ENCODE data around the gene GLT1D1. TPM values are rescaled to one million over a fixed set of nuclear protein-coding genes. Genes with fewer than 3 reads are reported as not detected.
A peak's percentile ranks its signal among the peaks of the same experiment; 100 is the strongest.

GLT1D1 gene
- total RNA-seq, 2 experiments from 2014 or later, result 0.32 to 0.49 TPM

DNA sequence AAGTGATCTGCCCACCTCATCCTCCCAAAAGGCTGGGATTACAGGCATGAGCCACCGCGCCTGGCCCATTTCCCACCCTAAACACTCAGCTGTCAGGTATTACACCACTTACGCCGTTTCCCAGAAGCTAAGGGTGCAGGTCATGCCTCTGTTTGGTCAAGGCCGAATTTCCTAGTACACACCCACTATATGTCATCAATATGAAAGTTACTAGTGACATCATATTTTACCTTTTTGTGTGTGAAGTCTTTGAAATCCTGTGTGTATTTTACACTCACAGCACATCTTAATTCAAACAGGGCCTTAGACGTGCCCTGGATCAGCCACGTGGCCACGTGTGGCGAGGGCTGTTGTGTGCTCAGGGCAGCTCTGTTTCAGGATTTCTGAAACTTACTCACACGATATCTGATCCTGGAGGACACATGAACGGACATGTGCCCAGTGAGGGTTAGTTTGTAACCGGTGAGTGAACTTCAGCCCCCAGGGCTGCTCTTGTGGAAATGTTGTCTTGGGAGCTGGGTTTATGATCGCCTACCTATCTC is 51.8 kb downstream of the GLT1D1 start:
- TF ChIP-seq, protein P1, sequence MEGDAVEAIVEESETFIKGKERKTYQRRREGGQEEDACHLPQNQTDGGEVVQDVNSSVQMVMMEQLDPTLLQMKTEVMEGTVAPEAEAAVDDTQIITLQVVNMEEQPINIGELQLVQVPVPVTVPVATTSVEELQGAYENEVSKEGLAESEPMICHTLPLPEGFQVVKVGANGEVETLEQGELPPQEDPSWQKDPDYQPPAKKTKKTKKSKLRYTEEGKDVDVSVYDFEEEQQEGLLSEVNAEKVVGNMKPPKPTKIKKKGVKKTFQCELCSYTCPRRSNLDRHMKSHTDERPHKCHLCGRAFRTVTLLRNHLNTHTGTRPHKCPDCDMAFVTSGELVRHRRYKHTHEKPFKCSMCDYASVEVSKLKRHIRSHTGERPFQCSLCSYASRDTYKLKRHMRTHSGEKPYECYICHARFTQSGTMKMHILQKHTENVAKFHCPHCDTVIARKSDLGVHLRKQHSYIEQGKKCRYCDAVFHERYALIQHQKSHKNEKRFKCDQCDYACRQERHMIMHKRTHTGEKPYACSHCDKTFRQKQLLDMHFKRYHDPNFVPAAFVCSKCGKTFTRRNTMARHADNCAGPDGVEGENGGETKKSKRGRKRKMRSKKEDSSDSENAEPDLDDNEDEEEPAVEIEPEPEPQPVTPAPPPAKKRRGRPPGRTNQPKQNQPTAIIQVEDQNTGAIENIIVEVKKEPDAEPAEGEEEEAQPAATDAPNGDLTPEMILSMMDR (IDR thresholded peaks at IDR 0.05), result no peak
- DNase-seq (no peak), ATAC-seq (no peak)
- CTCF ChIA-PET, result no interaction called here
- H3K9me3 Mint-ChIP-seq, result no peaks in the 10 kb centered on the region
- H3K4me1 Mint-ChIP-seq (ENCODE audit: low read depth), result peaks cover 4% of the 10 kb centered on the region
- H3K4me3 Mint-ChIP-seq, result no peak overlapping the region
- POLR2A ChIA-PET, result no interaction called here
- intact Hi-C loops (cut with micrococcal nuclease), result no loop called here
- H3K27ac Mint-ChIP-seq, result no peak overlapping the region
- H3K36me3 Mint-ChIP-seq (ENCODE audit: low read depth), result no peaks in the 10 kb centered on the region
- H3K27me3 Mint-ChIP-seq, result no peaks in the 10 kb centered on the region

DNA sequence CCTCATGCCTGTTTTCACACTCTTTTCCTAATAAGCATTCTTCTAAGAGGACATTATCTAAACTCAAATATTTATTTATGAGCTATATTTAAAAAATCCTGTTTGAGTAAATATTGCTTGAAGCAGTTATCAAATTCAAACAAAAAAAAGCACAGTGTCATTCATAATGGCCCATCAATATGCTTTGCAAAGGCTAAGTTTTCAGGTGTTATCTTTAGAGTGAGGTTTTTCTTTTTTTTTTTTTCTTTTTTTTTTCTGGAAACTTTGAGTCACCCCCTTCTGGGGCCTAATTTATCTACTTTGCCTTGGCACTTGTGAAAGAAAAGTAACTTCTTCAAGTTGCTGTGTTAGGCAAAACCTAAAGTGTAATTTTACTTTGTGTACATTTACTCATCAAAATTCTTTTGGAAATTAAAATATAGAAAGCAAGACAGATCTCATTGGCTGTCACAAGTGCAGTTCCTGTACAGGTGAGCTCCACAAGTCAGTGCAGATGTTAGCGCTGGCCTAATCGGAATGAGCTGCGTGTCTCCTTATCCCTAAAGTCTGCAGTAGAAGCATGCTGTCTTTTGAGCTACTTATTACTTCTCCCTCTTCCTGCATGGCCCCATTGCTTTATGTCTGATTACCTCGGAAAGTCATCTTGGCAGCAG is 53.3 kb downstream of the GLT1D1 start:
- intact Hi-C loops (cut with micrococcal nuclease), result no loop called here
- H3K4me3 Mint-ChIP-seq, result no peak overlapping the region
- no peaks in the 10 kb centered on the region for H3K36me3 Mint-ChIP-seq (ENCODE audit: low read depth)
- ChIA-PET CTCF (no interaction called here), POLR2A (no interaction called here)
- no peak overlapping the region for H3K27ac Mint-ChIP-seq
- peaks cover 4% of the 10 kb centered on the region for H3K4me1 Mint-ChIP-seq (ENCODE audit: low read depth)
- ATAC-seq (peak; percentile 55), DNase-seq (no peak)
- no peaks in the 10 kb centered on the region for H3K9me3 Mint-ChIP-seq
- H3K27me3 Mint-ChIP-seq, result no peaks in the 10 kb centered on the region
- TF ChIP-seq, protein P1 (IDR thresholded peaks at IDR 0.05), result no peak

DNA sequence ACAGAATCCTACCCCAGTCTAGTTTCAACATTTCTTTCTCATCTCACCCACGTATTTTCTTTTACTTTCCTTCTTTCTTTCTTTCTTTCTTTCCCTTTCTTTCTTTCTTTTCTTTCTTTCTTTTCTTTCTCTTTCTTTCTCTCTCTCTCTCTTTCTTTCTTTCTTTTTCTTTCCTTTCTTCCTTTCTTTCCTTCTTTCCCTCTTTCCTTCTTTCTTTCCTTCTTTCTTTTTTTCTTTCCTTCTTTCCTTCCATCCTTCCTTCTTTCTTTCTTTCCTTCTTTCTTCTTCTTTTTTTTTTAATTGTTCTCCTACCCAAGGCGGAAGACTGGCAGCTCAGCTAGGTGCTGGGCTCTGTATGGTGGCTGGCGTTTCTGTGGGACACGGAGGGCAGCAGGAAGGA is 55.0 kb downstream of the GLT1D1 start:
- POLR2A ChIA-PET, result no interaction called here
- TF ChIP-seq, protein P1 (IDR thresholded peaks at IDR 0.05), result no peak

DNA sequence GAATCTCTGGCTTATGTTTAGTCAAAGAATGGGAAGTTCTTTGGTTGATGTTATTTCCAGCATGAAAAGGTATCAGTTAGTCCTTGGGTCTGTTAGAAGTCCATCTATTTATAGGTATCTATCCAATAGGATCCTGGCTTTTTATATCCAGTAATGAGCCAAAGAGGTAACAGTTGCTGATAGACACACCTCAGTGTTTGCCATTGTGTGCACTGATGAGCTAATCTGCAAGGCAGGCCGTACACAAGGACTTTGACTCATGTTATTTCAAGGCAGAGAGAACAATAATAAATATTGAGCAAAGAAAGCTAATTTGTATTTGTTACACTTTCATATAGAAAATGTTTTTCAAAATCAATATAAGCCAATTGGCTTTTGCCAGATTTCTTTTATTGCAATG is 56.4 kb downstream of the GLT1D1 start:
- Mint-ChIP-seq H3K9me3 (no peaks in the 10 kb centered on the region), H3K36me3 (ENCODE audit: low read depth) (no peaks in the 10 kb centered on the region), H3K27me3 (no peaks in the 10 kb centered on the region), H3K27ac (no peak overlapping the region), H3K4me1 (ENCODE audit: low read depth) (peaks cover 9% of the 10 kb centered on the region), H3K4me3 (no peak overlapping the region)
- intact Hi-C loops (cut with micrococcal nuclease), result no loop called here
- TF ChIP-seq, protein P1 (IDR thresholded peaks at IDR 0.05), result no peak
- POLR2A ChIA-PET, result no interaction called here
- ATAC-seq (no peak), DNase-seq (no peak)
- CTCF ChIA-PET, result no interaction called here

More for the DNA sequence above, 55.0 kb downstream of the GLT1D1 start:
- CTCF ChIA-PET, result no interaction called here
- H3K27me3 Mint-ChIP-seq, result no peaks in the 10 kb centered on the region
- no peaks in the 10 kb centered on the region for H3K9me3 Mint-ChIP-seq
- peaks cover 4% of the 10 kb centered on the region for H3K4me1 Mint-ChIP-seq (ENCODE audit: low read depth)
- ATAC-seq (no peak), DNase-seq (no peak)
- no peak overlapping the region for H3K4me3 Mint-ChIP-seq
- intact Hi-C loops (cut with micrococcal nuclease), result no loop called here
- H3K36me3 Mint-ChIP-seq (ENCODE audit: low read depth), result no peaks in the 10 kb centered on the region
- no peak overlapping the region for H3K27ac Mint-ChIP-seq

DNA sequence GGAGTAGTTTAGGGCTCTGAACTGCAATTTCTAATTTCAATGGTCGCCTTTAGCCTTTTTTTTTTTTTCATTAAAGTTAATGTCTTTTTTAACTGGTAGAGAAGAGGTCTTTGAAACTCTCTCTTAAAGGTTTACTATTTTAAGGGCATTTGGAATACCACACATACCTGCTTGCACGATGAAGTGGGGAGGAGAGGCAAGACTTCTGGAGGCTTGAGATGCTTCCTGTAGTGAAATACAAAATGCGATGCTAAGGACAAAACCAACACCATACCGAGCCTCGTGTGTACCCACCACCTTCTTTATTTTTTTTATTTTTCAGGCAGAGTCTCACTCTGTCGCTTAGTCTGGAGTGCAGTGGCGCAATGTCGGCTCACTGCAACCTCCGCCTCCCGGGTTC is 57.4 kb downstream of the GLT1D1 start:
- H3K4me3 Mint-ChIP-seq, result no peak overlapping the region
- intact Hi-C loops (cut with micrococcal nuclease), result no loop called here
- no peaks in the 10 kb centered on the region for H3K9me3 Mint-ChIP-seq
- ChIA-PET POLR2A (no interaction called here), CTCF (no interaction called here)
- no peaks in the 10 kb centered on the region for H3K36me3 Mint-ChIP-seq (ENCODE audit: low read depth)
- ATAC-seq, result no peak
- H3K4me1 Mint-ChIP-seq (ENCODE audit: low read depth), result peaks cover 14% of the 10 kb centered on the region
- no peak overlapping the region for H3K27ac Mint-ChIP-seq
- TF ChIP-seq, protein P1 (IDR thresholded peaks at IDR 0.05), result no peak
- no peaks in the 10 kb centered on the region for H3K27me3 Mint-ChIP-seq
- no peak for DNase-seq
